GM21381 (cell line): ENCODE measurements around the gene NSUN5.
"Not testable (repeated sequence)": the region's sequence is repeated elsewhere in the genome, so short reads cannot be mapped to it uniquely, and the experiment has no call there.

Experiments
- ATAC-seq: cut with Tn5 transposase; IDR thresholded peaks from one replicate; pipeline ENCODE4 v1.9.1; 2021; ENCODE audit warnings: mild to moderate bottlenecking, moderate library complexity; ENCODE audit not compliant: unreplicated experiment

NSUN5 gene

DNA sequence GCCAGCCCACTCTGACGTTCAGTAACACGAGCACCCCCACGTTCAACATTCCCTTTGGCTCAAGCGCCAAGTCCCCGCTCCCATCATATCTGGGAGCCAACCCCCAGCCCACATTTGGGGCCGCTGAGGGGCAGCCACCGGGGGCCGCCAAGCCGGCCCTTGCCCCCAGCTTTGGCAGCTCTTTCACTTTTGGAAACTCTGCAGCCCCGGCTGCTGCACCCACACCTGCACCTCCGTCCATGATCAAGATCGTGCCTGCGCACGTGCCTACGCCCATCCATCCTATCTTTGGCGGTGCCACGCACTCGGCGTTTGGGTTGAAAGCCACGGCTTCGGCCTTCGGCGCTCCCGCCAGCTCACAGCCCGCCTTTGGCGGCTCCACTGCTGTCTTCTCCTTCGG lies 10.9 kb downstream of the NSUN5 start:
- not testable (repeated sequence) for ATAC-seq

DNA sequence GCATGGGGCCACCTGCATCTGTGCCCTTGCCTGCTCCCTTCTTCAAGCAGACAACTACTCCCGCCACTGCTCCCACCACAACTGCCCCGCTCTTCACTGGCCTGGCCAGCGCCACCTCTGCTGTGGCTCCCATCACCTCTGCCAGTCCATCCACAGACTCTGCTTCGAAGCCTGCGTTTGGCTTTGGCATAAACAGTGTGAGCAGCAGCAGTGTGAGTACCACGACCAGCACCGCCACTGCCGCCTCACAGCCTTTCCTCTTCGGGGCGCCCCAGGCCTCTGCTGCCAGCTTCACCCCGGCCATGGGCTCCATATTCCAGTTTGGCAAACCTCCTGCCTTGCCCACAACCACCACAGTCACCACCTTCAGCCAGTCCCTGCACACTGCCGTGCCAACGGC lies 11.4 kb downstream of the NSUN5 start:
- ATAC-seq: not testable (repeated sequence)

DNA sequence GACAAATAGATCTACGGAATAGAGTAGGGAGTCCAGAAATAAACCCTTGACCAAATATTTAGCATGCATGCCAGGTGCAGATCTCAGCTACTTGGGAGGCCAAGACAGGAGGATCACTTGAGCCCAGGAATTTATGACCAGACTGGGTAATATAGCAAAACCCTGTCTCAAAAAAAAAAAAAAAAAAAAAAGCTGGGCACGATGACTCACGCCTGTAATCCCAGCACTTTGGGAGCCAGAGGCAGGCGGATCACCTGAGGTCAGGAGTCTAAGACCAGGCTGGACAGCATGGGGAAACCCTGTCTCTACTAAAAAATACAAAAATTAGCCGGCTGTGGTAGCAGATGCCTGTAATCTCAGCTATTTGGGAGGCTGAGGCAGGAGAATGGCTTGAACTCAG lies 31.4 kb downstream of the NSUN5 start:
- ATAC-seq: not testable (repeated sequence)

DNA sequence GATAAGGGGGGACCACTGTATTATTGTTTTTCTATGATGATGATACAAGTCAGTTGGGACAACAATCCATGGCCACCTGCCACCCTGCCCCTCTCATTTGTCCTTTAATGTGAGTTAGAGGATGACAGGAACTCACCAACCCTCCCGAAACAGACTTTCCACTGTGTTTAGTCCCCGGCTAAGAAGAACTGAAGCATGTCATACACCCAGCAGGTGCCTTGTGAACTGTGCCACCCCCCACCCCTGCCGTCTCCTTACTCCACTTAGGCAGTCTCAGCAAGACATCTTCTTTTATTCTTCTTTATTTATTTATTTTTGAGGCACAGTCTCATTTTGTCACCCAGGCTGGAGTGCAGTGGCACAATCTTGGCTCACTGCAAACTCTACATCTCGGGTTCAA lies 40.8 kb downstream of the NSUN5 start:
- ATAC-seq: not testable (repeated sequence)

DNA sequence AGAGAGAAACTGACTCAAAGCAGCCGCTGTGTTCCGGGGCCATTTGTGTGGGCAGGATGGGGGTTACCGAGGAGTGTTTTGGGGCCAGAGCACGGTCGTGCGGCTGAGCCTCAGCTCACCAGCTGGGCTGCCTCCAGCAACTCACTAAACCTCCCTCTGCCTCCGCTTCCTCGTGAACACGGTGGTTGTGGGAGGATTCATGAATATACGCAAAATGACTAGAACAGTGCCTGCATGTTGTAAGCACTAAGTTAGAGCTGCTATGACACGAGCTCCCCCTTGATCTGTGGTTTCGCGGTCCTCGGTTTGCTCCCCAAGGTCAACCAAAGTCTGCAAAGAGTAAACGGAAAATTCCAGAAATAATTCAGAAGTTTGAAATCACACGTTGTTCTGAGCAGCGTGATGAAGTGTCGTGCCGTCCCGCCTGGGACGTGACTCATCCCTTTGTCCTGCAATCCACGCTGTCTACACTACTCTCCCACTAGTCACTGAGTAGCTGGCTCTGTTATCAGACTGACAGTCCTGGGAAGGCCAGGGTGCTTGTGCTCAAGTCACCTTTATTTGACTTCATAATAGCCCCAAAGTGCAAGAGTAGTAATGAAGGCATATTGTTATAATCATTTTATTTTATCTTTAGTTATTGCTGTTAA lies 41.8 kb downstream of the NSUN5 start:
- peak; percentile 64 for ATAC-seq

DNA sequence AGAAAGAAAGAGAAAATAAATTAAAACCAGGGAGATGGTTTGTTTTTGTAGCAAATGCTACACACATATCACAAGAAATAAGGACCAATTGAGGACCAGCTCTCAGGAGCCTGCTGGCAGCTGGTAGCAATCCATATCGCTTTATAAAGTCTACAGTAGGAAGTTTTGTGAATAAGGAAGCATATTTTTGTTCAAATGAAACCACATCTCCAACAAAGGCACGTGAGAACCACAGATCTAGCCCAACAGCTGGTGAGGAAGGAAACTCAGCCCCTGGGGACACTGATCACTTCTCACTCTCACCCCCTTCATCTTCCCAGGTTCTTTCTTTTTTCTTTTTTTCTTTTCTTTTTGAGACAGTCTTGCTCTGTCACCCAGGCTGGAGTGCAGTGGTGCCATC lies 46.2 kb downstream of the NSUN5 start:
- ATAC-seq: peak; percentile 48
